Thyroid gland (tissue), 4 donors: ENCODE measurements around the gene SELENON. TPM values are rescaled to one million over a fixed set of nuclear protein-coding genes. Genes with fewer than 3 reads are reported as not detected.

ENCODE experiments used
- DNase-seq, 2 donors: peaks; one replicate each; pipeline ENCODE4 v3.0.0-alpha.2; 2019
- H3K27ac ChIP-seq, 3 donors: fragments of 200-600 bp; sonication (generic); 1 replicate in 2 of 3; 2 replicates in 1 of 3; pipeline ENCODE4 v1.5.1; 2016 to 2019; ENCODE audit warnings: mild to moderate bottlenecking in 1 of 3, moderate library complexity in 1 of 3
- H3K27me3 ChIP-seq: fragments of 200-600 bp; sonication (generic); one replicate; pipeline ENCODE4 v1.5.1; 2019
- H3K36me3 ChIP-seq, 2 donors: fragments of 200-600 bp; sonication (generic); one replicate each; pipeline ENCODE4 v1.5.1; 2016 to 2019
- H3K4me1 ChIP-seq, 2 donors: fragments of 200-600 bp; sonication (generic); one replicate each; pipeline ENCODE4 v1.5.1; 2017 to 2019
- H3K4me3 ChIP-seq, 3 donors: fragments of 200-600 bp; sonication (generic); replicated peaks in 1 of 3; 1 replicate in 2 of 3; 2 replicates in 1 of 3; pipeline ENCODE4 v1.5.1; 2016; ENCODE audit warnings: mild to moderate bottlenecking in 1 of 3
- H3K9me3 ChIP-seq: fragments of 200-600 bp; sonication (generic); one replicate; pipeline ENCODE4 v1.5.1; 2017
- POLR2A ChIP-seq, 2 donors: fragments of 450-650 bp; IDR thresholded peaks; one replicate each; pipeline ENCODE4 v1.6.1; 2017; ENCODE audit warnings: antibody characterized with exemption in 2 of 2, mild to moderate bottlenecking in 2 of 2, moderate library complexity in 1 of 2
- WGBS, 2 donors: methylation state at CpG; one replicate each; pipeline ENCODE4 v1.1.5; 2017; 5-methylcytosine and 5-hydroxymethylcytosine counted together
- intact Hi-C: fragments of 100-400 bp; cut with DNase I; formaldehyde crosslinking; loops from one replicate; pipeline ENCODE4 v1.15.1; 2023
- total RNA-seq, 4 donors: library from RNA; depleted of rRNA; stranded (reverse); fragments of >200 nt; gene quantifications; one replicate each; pipeline ENCODE4 v1.2.3, GENCODE V29; 2016
- TF ChIP-seq, protein P1 (sequence below), 6 experiments: fragments of 200-600 bp in 3 of 6; fragments of 450-650 bp in 3 of 6; sonication (generic) in 3 of 6; IDR thresholded peaks; one replicate each; pipeline ENCODE4 v1.5.1; 2016 to 2019; ENCODE audit warnings: antibody characterized with exemption in 6 of 6, mild to moderate bottlenecking in 2 of 6, inconsistent platforms in 1 of 6, moderate library complexity in 1 of 6

Gene SELENON
- total RNA-seq, 4 donors from 2014 or later = 31.2 to 58.2 (median 55.2) TPM

DNA sequence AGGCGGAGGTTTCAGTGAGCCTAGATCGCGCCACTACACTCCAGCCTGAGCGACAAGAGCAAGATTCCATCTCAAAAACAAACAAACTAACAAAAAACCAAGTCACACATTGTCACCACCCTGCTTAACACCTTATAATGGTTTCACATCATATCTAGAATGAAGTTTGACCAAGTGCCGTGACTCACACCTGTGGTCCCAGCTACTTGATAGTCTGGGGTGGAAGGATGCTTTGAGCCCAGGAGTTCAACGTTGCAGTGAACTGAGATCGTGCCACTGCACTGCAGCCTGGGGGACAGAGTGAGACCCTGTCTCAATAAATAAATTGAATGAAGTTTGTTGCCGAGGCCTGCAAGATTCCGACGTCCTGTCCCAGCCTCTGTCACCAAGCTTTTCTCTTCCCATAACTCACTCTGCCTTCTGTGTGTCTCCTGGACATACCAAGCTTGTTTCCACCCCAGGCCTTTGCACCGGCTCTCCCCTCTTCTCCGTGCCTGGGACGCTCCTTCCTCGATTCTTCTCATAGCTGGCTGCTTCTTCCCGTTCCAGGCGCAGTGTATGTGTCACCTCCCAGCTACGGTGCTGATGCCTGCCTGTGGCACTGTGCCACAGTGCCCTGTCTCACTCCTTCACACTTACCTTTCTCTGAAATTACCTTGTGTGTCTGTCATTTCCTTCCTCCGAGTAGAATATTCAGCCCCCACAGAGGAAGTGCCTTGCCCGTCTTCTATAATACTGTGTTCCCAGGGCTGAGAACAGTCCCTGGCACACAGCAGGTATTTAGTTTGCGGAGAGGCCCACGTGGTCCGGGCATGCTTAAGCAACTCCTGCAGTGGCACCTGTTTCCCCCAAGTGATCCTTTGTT lies 3.8 kb upstream of the SELENON start:
- Histone ChIP-seq H3K36me3 (no peaks in the 10 kb centered on the region), H3K27me3 (no peaks in the 10 kb centered on the region), H3K4me1 (peaks cover 16 to 29% of the 10 kb centered on the region in 2 donors), H3K4me3 (no peak overlapping the region), H3K9me3 (no peaks in the 10 kb centered on the region), H3K27ac (peak overlapping the region; percentile 69 to 86 (median 72))
- peak; percentile 88 to 91 for DNase-seq
- intact Hi-C loops = loop anchor here (5.0 to 10.0 kb wide), 3 partner anchors 99 to 251 kb away; partner anchors contain the start of gene LDLRAP1
- 61 to 66% methylated on average over 22 of the region's 22 CpGs for WGBS, 2 donors
- peak in 1 of 2 donors; percentile 61 for TF ChIP-seq POLR2A (IDR thresholded peaks at IDR 0.05)
- TF ChIP-seq, protein P1, sequence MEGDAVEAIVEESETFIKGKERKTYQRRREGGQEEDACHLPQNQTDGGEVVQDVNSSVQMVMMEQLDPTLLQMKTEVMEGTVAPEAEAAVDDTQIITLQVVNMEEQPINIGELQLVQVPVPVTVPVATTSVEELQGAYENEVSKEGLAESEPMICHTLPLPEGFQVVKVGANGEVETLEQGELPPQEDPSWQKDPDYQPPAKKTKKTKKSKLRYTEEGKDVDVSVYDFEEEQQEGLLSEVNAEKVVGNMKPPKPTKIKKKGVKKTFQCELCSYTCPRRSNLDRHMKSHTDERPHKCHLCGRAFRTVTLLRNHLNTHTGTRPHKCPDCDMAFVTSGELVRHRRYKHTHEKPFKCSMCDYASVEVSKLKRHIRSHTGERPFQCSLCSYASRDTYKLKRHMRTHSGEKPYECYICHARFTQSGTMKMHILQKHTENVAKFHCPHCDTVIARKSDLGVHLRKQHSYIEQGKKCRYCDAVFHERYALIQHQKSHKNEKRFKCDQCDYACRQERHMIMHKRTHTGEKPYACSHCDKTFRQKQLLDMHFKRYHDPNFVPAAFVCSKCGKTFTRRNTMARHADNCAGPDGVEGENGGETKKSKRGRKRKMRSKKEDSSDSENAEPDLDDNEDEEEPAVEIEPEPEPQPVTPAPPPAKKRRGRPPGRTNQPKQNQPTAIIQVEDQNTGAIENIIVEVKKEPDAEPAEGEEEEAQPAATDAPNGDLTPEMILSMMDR (IDR thresholded peaks at IDR 0.05) = no peak

DNA sequence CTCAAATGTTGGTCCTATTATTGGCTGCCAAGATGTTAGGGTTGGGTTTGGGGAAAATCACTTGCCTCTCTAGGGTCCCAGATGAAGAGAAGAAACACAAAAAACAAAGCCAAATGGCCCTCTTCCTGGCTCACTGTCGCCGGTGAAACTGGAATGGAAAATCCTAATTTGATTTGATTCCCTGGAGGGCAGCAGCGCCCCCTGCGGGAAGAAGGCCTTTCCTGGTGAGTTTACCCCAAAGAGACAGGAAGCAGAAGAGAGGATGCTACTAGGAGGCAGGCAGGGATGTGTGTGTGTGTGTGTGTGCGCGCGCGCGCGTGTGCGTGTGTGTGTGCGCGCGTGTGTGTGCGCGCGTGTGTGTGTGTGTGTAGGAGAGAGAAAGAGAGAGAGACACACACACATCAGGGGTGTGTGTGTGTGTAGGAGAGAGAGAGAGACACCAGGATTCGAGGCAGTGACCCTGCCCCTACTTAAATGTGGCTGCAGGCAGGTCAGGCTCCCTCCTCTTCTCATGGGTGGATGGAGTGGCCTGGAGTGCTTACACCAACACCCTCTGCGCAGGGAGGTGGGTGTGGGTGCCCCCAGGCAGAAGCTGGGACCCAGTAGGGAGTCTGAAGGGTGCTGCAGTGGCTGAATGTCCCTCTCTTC lies 3.1 kb upstream of the SELENON start:
- 4 to 10% methylated on average over 19 of the region's 19 CpGs for WGBS, 2 donors
- Histone ChIP-seq H3K4me3 (no peak overlapping the region), H3K36me3 (no peaks in the 10 kb centered on the region), H3K4me1 (peaks cover 17 to 34% of the 10 kb centered on the region in 2 donors), H3K27me3 (no peaks in the 10 kb centered on the region), H3K9me3 (no peaks in the 10 kb centered on the region), H3K27ac (peak overlapping the region; percentile 69 to 86 (median 72))
- TF ChIP-seq, protein P1 (IDR thresholded peaks at IDR 0.05) = peak in 5 of 6 experiments; percentile 72 to 97 (median 88)
- no peak for TF ChIP-seq POLR2A (IDR thresholded peaks at IDR 0.05)
- DNase-seq = peak; percentile 87 to 94
- intact Hi-C loops = loop anchor here (5.0 to 10.0 kb wide), 3 partner anchors 100 to 252 kb away; partner anchors contain the start of gene LDLRAP1

DNA sequence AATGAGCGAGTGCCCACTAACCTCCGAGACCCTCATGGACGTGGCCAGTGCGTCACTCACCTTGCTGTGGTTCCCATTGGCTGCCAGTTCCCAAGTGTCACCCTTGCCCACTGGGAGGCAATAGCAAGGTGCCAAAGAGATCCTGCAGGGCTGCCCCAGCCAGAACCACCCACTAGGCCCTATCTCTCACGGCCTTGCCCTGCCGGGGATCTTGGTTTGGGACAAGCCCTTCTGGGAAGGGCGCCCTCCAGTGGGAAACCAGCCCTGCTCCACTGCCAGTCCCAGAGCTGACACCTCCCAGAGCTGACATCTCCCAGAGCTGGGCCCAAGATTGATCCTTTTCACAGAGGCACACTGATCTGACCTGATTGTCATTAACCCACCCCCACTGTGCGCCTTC lies 2.1 kb upstream of the SELENON start:
- no peaks in the 10 kb centered on the region for H3K9me3 ChIP-seq
- H3K4me3 ChIP-seq = no peak overlapping the region
- intact Hi-C loops = loop anchor here (5.0 to 10.0 kb wide), 3 partner anchors 101 to 253 kb away; partner anchors contain the start of gene LDLRAP1
- H3K27ac ChIP-seq = peak overlapping the region in 1 of 3 donors; percentile 72
- no peak for DNase-seq
- TF ChIP-seq POLR2A (IDR thresholded peaks at IDR 0.05) = no peak
- TF ChIP-seq, protein P1 (IDR thresholded peaks at IDR 0.05) = peak in 4 of 6 experiments; percentile 9 to 27 (median 24)
- WGBS, 2 donors = 84 to 92% methylated on average over 5 to 8 of the region's 8 CpGs
- H3K36me3 ChIP-seq = no peaks in the 10 kb centered on the region
- peaks cover 23 to 43% of the 10 kb centered on the region in 2 donors for H3K4me1 ChIP-seq
- H3K27me3 ChIP-seq = no peaks in the 10 kb centered on the region

DNA sequence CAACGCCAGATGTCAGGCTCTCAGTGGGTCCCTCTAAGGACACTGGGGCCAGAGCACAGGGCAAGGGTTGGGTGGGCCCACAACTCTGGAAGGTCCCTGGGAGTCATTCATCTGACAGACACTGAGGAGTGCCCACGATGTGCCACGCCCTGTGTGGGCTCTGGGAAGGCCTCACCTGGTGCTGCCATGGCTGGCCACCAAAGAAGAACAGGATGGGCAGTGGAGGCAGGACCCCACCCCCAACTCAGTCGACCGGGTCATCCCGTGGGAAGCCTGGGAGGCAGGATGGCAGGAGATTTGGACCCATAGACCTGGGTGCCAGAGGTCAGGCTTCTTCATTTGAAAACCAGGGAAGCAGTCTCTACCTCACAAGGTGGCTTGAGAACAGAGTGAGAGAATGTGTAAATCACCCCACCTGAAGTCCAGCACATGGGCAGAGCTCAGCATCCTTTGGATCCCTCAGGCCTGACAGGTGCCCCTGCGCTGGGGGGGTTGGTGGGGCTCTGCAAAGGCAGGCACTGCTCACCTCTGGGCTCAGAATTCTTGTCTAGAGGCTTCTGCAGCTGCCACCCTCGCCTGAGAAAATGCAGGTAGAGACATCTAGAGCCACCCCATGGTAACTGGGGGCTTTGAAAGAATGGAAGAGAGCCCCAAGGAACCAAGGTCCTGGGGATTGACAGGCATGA lies 1.2 kb upstream of the SELENON start:
- DNase-seq = no peak
- TF ChIP-seq, protein P1 (IDR thresholded peaks at IDR 0.05) = no peak
- TF ChIP-seq POLR2A (IDR thresholded peaks at IDR 0.05) = no peak
- H3K27me3 ChIP-seq = no peaks in the 10 kb centered on the region
- H3K4me3 ChIP-seq = no peak overlapping the region
- H3K36me3 ChIP-seq = no peaks in the 10 kb centered on the region
- peaks cover 23 to 46% of the 10 kb centered on the region in 2 donors for H3K4me1 ChIP-seq
- no peaks in the 10 kb centered on the region for H3K9me3 ChIP-seq
- no peak overlapping the region for H3K27ac ChIP-seq
- WGBS, 2 donors = 80 to 88% methylated on average over 6 to 8 of the region's 8 CpGs
- intact Hi-C loops = loop anchor here (5.0 to 10.0 kb wide), 3 partner anchors 102 to 254 kb away; partner anchors contain the start of gene LDLRAP1
